Measurements from ENCODE around the gene LRRC61. TPM values are rescaled to one million over a fixed set of nuclear protein-coding genes. Genes with fewer than 3 reads are reported as not detected.

The LRRC61 gene
- 26.6 TPM for total RNA-seq

GRCh38 chr7:150322833-150323681 lies at the start of gene LRRC61, which contains the start of gene ACTR3C:
Gene LRRC61, plus strand, starts transcription at chr7:150323355. Its CDS starts 13,507 bp downstream, at chr7:150336862.
Gene ACTR3C, minus strand, starts transcription at chr7:150323545. Its CDS starts 28,249 bp downstream, at chr7:150295296.

DNA sequence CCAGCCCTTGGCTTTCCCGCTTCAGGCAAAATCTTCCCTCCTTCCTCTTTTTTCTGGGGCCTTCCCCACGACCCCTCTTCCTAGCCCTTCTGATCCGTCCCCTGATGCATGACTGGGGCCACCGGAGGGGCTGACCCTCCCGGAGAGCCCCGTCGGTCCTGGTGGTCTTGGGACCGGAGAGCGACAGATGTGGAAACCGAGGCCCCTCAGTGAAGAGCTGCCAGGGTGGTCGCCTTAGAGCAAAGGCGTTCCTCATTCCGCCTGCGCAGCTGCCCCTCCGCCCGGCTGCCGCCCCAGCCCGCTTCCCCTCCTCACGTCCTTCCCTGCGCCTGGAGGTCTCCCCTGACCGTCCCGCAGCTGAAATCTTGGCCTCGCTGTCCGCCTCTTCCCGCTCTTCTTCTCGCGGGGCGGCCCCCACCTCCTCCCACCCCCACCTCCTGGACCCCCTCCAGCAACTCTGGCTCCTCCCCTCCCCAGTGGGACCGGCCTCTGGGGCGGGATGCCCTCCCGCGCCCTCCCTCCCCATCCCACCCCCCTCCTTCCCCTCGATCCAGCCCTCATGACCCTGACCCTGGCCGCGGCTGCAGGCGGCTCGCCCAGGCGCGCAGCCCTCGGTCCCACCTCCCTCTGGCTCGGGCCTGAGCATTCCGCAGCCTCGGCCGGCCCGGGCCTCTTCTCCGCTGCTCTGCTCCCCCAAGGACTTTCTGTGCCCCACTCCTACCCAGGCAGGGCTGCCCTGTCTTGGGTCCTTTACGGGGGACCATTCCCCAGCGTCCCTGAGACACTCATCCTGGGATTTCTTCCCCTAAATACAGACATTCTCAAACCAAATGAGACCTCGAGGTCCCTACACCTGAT lies 18.3 kb downstream of the LRRC61 start, which contains the start of gene RARRES2:
RARRES2 (minus strand) TSS at position 367 of the 858 bp plus-strand sequence. CDS start 1,020 bp downstream, outside the sequence.

DNA sequence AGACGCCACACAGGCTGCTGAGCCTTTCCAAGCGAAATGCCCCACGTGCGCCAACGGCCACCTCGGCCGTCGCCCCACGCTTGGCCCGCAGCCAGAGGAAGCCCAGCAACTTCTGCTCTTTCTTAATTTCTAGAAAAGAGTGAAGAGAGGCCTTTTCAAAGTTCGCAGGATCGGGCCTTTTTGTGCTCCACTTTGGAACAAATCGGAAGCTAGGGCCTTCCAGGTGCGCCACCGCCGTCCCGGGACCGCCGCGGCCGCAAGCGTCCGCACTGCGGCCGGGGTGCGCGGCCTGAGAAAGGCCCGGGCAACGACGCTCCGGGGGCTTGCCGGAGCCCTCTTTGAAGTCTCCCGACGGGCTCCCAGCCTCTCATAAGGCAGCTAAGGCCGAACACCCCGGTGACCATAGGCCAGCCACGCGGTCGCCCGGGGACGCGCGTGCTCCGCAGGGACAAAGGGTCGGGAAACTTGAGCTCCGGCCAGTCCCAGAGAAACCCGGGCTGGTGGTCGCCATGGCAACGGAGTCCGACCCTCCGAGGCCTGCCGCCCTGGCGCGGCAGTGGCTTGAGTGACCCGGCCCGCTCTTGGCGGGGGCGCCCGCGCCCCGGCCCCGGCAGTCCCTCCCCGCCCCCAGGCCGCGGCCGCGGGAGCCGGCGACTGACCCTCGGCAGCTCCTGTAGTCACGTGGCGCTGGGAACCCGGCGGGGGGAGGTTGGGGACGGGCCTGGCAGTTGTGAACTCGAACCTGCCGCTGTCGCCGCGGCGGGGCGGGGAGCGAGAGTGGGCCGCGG lies 45.1 kb downstream of the LRRC61 start, which contains the start of gene REPIN1:
REPIN1 (plus strand) TSS at position 727 of the 788 bp plus-strand sequence. CDS start 890 bp downstream, outside the sequence.

GRCh38 chr7:150378853-150379440 lies 55.8 kb downstream of the LRRC61 start, which contains the start of gene ZNF775:
Gene ZNF775, plus strand, starts transcription at chr7:150379330. Its CDS starts 9,141 bp downstream, at chr7:150388471.

Other genes with a start within 250 kb of the LRRC61 start
- gene ACTR3C, start 190 bp downstream of the LRRC61 start, total RNA-seq = 5.3 TPM
- gene RARRES2, start 18.3 kb downstream of the LRRC61 start, total RNA-seq = 66.2 TPM
- gene REPIN1, start 45.5 kb downstream of the LRRC61 start, total RNA-seq = 115 TPM
- 20.3 TPM for gene ZNF775, start 56.0 kb downstream of the LRRC61 start, total RNA-seq
- gene GIMAP8, start 127.3 kb downstream of the LRRC61 start, total RNA-seq = 7.5 TPM
- 4.1 TPM for gene GIMAP7, start 191.5 kb downstream of the LRRC61 start, total RNA-seq
- gene GIMAP4, start 244.0 kb downstream of the LRRC61 start, total RNA-seq = 22.5 TPM